Breast epithelium (tissue), 3 donors: ENCODE data around the gene TAF13.

Source experiments
- CTCF ChIP-seq, 3 donors: fragments of 450-650 bp; IDR thresholded peaks; one replicate each; pipeline ENCODE4 v1.5.1; 2016 to 2017; ENCODE audit warnings: antibody characterized with exemption in 3 of 3, mild to moderate bottlenecking in 3 of 3, moderate library complexity in 3 of 3
- POLR2A ChIP-seq: fragments of 450-650 bp; IDR thresholded peaks from one replicate; pipeline ENCODE4 v1.6.1; 2016; ENCODE audit warnings: antibody characterized with exemption, mild to moderate bottlenecking, moderate library complexity

DNA sequence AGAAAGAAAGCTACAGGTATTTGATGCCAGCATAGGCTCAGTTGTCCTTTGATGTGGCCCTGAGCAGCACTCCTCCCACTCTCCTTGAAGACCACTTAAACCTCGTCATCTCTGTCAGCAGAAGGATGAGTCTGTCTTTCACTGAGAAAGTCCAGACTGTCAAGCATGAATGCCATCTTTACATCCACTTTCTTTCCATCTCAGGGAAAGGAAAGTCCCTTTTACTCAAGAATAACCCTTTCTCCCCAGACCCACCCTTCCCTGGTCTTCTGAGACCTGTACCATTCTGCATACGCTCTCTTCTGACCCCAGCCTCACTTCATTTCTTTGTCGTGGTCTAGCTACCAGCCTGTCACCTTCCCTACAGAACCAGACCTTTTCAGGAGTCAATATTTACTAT lies 34.1 kb upstream of the TAF13 start:
- TF ChIP-seq CTCF (IDR thresholded peaks at IDR 0.05) = no peak
- TF ChIP-seq POLR2A = no peak
